Mesothelial cell of epicardium (in vitro differentiated cells): ENCODE results near the gene MCM5. TPM values are rescaled to one million over a fixed set of nuclear protein-coding genes. Genes with fewer than 3 reads are reported as not detected.
"Not testable (repeated sequence)": the region's sequence is repeated elsewhere in the genome, so short reads cannot be mapped to it uniquely, and the experiment has no call there.

ENCODE experiments used
- DNase-seq, 2 experiments: peaks; one replicate each; pipeline ENCODE4 v3.0.0; 2021; ENCODE audit warnings: low spot score in 2 of 2; ENCODE audit not compliant: unreplicated experiment in 2 of 2
- H3K27ac Mint-ChIP-seq: 2 replicates; pipeline ENCODE4 v1.8.0; 2021; ENCODE audit warnings: mixed read lengths
- H3K27me3 Mint-ChIP-seq: 2 replicates; pipeline ENCODE4 v1.8.0; 2021; ENCODE audit warnings: low read depth, mixed read lengths
- H3K36me3 Mint-ChIP-seq: 2 replicates; pipeline ENCODE4 v1.8.0; 2021; ENCODE audit warnings: mixed read lengths
- H3K4me1 Mint-ChIP-seq: 2 replicates; pipeline ENCODE4 v1.8.0; 2021; ENCODE audit warnings: mixed read lengths
- H3K4me3 Mint-ChIP-seq: 2 replicates; pipeline ENCODE4 v1.8.0; 2021; ENCODE audit warnings: mild to moderate bottlenecking, moderate library complexity, mixed read lengths
- H3K9me3 Mint-ChIP-seq: 2 replicates; pipeline ENCODE4 v1.8.0; 2021; ENCODE audit warnings: mixed read lengths
- total RNA-seq: library from RNA; stranded (reverse); gene quantifications from 3 replicates; pipeline ENCODE4 v1.2.1, GENCODE V29; 2021
- TF ChIP-seq, protein P1 (sequence below): fragments of 200-600 bp; sonication (generic); IDR thresholded peaks from one replicate; pipeline ENCODE4 v1.5.0; 2021; ENCODE audit warnings: antibody characterized with exemption; ENCODE audit not compliant: unreplicated experiment

The MCM5 gene
- total RNA-seq, 1 donor from 2014 or later = 59.7 TPM

DNA sequence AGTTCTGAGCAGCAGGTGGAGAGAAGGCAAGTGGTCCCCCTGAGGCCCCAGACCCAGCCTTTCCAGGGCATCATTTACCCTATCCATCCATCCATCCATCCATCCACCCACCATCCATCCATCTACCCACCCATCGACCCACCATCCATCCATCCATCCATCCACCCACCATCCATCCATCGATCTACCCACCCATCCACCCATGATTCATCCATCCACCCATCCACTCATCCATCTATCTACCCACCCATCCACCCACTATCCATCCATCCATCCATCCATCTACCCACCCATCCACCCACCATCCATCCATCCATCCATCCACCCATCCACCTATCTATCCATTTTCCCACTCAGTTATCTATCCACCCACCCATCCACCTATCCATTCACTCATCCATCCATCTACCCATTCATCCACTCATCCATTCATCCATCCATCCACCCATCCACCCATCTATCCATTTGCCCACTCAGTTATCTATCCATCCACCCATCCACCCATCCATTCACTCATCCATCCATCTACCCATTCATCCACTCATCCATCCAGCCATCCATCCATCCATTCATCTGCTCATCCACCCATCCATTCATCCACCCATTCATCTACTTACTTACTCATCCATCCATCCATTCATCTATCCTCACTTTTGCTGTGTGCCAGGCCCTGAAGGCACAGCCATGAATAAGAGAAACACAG, 63.4 kb downstream of the MCM5 start:
- Mint-ChIP-seq H3K4me3 (no peak overlapping the region), H3K36me3 (no peaks in the 10 kb centered on the region), H3K9me3 (peaks cover 5% of the 10 kb centered on the region), H3K27me3 (no peaks in the 10 kb centered on the region), H3K27ac (no peak overlapping the region), H3K4me1 (peaks cover 19% of the 10 kb centered on the region)
- DNase-seq = no peak
- TF ChIP-seq, protein P1, sequence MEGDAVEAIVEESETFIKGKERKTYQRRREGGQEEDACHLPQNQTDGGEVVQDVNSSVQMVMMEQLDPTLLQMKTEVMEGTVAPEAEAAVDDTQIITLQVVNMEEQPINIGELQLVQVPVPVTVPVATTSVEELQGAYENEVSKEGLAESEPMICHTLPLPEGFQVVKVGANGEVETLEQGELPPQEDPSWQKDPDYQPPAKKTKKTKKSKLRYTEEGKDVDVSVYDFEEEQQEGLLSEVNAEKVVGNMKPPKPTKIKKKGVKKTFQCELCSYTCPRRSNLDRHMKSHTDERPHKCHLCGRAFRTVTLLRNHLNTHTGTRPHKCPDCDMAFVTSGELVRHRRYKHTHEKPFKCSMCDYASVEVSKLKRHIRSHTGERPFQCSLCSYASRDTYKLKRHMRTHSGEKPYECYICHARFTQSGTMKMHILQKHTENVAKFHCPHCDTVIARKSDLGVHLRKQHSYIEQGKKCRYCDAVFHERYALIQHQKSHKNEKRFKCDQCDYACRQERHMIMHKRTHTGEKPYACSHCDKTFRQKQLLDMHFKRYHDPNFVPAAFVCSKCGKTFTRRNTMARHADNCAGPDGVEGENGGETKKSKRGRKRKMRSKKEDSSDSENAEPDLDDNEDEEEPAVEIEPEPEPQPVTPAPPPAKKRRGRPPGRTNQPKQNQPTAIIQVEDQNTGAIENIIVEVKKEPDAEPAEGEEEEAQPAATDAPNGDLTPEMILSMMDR = no peak

DNA sequence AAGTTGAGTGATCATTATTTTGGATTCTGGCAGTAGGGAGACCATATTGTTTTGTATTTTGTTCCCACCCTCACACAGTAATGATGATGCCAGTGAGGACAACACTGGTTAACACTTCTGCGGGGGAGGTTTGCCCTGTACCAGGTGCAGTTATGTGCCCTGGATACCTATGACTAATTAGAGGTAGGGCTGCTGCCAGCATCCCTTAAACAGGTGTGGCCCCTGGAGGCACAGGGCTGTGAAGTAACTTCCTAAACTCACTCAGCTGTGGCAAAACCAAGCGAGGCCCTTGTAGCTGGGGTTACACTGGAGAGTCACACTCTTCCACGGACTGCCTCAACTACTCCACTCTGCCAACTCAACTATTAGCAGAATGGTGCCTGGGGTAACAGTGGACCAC, 64.5 kb downstream of the MCM5 start:
- Mint-ChIP-seq H3K9me3 (peaks cover 5% of the 10 kb centered on the region), H3K36me3 (no peaks in the 10 kb centered on the region), H3K4me1 (peaks cover 13% of the 10 kb centered on the region), H3K4me3 (no peak overlapping the region), H3K27ac (no peak overlapping the region), H3K27me3 (no peaks in the 10 kb centered on the region)
- no peak for DNase-seq
- TF ChIP-seq, protein P1 = no peak

DNA sequence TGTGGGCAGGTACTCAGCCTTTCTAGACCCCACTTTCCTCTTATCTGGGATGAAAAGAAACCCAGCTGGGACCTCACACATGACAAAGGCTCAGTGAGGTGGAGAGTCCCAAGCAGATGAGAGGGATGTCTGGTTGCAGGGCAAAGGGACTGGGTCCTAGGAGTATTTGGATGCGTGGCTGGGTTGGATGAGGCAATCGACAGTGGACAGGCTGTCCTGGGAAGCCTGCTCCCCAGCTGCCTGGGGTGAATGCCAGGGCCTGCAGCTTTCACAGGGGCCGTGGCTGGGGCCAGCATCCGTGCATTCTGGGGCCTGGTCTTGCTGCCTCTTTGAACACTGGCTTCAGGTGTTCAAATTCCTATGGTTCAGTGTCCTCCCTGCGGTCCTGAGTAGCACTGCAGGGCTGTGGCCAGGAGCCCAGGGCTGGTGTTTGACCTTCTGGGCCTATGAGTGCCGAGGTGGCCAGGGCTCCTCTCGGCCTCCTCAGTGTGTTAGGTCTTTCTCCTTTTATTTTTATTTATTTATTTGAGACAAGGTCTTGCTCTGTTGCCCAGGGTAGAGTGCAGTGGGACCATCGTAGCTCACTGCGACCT, 65.3 kb downstream of the MCM5 start:
- Mint-ChIP-seq H3K27ac (no peak overlapping the region), H3K4me3 (no peak overlapping the region)

DNA sequence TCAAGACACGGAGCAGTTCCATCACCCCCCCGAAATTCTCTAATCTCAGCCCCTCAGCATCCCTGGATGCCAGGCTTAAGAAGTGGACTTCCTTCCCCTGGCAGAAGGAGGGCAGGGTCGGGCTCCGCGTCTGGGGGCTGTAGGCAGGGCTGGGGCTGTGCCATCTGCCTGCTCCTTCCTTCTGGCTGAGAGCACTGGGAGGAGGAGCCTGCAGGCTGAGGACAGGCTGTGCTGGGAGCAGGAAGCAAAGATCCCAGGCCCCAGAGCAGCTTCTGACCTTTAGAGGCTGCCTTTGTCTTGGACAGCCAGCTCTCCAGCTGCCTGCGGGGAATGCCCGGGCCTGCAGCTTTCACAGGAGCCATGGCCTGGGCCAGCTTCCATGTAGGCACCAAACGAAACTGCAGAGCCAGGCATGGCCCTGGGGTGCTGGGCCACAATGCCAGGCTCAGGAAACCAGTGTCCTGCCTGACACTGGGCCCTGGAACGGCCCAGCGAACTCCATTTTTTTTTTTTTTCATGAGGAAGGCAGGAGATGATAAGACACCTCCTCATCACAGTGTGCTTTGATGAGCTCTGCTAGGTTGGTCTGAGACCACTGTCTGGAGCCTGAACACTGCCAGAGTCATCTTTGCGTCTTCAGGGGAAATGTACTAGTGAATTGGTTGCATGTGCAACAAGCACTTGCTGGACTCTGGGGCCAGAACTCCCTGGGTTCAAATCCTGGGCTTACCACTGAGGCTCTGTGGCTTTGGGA, 67.9 kb downstream of the MCM5 start:
- DNase-seq = no peak
- H3K27ac Mint-ChIP-seq = no peak overlapping the region
- TF ChIP-seq, protein P1 = no peak

More for the DNA sequence above, 65.3 kb downstream of the MCM5 start:
- Mint-ChIP-seq H3K4me1 (peaks cover 11% of the 10 kb centered on the region), H3K9me3 (peaks cover 5% of the 10 kb centered on the region), H3K27me3 (no peaks in the 10 kb centered on the region), H3K36me3 (no peaks in the 10 kb centered on the region)
- no peak for DNase-seq
- TF ChIP-seq, protein P1 = no peak

DNA sequence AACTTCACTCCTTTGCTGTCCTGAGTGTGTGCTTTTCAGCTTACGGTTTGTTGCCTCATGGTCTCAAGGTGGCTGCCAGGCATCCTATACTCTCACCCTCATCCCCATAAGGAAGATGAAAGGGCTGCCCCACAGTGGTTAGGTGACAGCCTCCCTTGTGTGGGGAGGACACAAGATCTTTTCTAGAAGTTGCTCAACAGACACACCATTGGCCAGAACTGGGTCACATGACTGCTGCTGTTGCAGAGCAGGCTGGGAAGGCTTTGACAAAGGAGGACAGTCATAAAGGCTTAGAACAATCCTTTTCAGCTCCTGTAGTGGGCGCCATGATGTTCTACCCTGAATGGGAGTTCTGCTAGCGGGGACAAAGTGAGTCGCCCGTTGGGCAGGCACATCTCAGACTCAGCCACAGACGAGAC, 71.0 kb downstream of the MCM5 start:
- Mint-ChIP-seq H3K4me3 (no peak overlapping the region), H3K27ac (no peak overlapping the region), H3K4me1 (peaks cover 11% of the 10 kb centered on the region), H3K36me3 (peaks cover 2% of the 10 kb centered on the region), H3K9me3 (peaks cover 10% of the 10 kb centered on the region), H3K27me3 (no peaks in the 10 kb centered on the region)
- TF ChIP-seq, protein P1 = no peak
- DNase-seq = no peak

More for the DNA sequence above, 67.9 kb downstream of the MCM5 start:
- Mint-ChIP-seq H3K27me3 (no peaks in the 10 kb centered on the region), H3K36me3 (peaks cover 2% of the 10 kb centered on the region), H3K9me3 (peaks cover 15% of the 10 kb centered on the region), H3K4me3 (no peak overlapping the region), H3K4me1 (peaks cover 6% of the 10 kb centered on the region)

DNA sequence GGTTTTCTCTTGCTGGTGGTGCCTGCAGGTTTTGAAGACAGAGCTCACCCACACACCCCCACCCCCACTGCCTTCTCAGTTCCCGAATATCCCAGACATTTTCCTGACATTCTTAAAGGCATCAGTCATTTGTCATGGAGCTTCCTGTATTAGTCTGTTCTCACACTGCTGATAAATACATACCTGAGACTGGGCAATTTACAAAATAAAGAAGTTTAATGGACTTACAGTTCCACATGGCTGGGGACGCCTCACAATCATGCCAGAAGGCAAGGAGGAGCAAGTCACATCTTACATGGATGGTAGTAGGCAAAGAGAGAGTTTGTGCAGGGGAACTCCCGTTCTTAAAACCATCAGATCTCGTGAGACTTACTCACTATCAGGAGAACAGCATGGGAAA, 71.6 kb downstream of the MCM5 start:
- not testable (repeated sequence) for DNase-seq, H3K4me3 Mint-ChIP-seq, H3K27me3 Mint-ChIP-seq, H3K27ac Mint-ChIP-seq, H3K36me3 Mint-ChIP-seq
- Mint-ChIP-seq H3K9me3 (peaks cover 10% of the 10 kb centered on the region), H3K4me1 (peaks cover 17% of the 10 kb centered on the region)
